ENCODE results near the gene FBLN2.

Gene FBLN2

GRCh38 chr3:13669457-13669856 is 120.5 kb downstream of the FBLN2 start:
- no peak for DNase-seq

- no peak for DNase-seq
These were observed 121.4 kb downstream of the FBLN2 start for GRCh38 chr3:13670292-13670691.

GRCh38 chr3:13671482-13672233 is 122.7 kb downstream of the FBLN2 start:
- no peak for DNase-seq

- no peak for DNase-seq
These were observed 124.3 kb downstream of the FBLN2 start for GRCh38 chr3:13673207-13673606.

GRCh38 chr3:13674538-13675185 is 125.7 kb downstream of the FBLN2 start:
- no peak for DNase-seq

GRCh38 chr3:13676356-13677017 is 127.6 kb downstream of the FBLN2 start:
- no peak for DNase-seq

GRCh38 chr3:13677272-13677671 is 128.3 kb downstream of the FBLN2 start:
- DNase-seq = no peak

- no peak for DNase-seq
These were observed 133.0 kb downstream of the FBLN2 start for GRCh38 chr3:13681931-13682330.

GRCh38 chr3:13682331-13683013 is 133.5 kb downstream of the FBLN2 start:
- DNase-seq = no peak

GRCh38 chr3:13683288-13683687 is 134.4 kb downstream of the FBLN2 start:
- no peak for DNase-seq

- DNase-seq = no peak
These were observed 134.8 kb downstream of the FBLN2 start for GRCh38 chr3:13683772-13684171.

- DNase-seq = no peak
These were observed 135.4 kb downstream of the FBLN2 start for GRCh38 chr3:13684350-13684749.

GRCh38 chr3:13684854-13685253 is 135.9 kb downstream of the FBLN2 start:
- DNase-seq = no peak

GRCh38 chr3:13685721-13686120 is 136.8 kb downstream of the FBLN2 start:
- no peak for DNase-seq

- no peak for DNase-seq
These were observed 137.6 kb downstream of the FBLN2 start for GRCh38 chr3:13686367-13687160.

- DNase-seq = no peak
These were observed 138.6 kb downstream of the FBLN2 start for GRCh38 chr3:13687517-13687943.

Measured in NCI-H1092 (cell line).